ENCODE data around the gene PICK1.

The PICK1 gene

DNA sequence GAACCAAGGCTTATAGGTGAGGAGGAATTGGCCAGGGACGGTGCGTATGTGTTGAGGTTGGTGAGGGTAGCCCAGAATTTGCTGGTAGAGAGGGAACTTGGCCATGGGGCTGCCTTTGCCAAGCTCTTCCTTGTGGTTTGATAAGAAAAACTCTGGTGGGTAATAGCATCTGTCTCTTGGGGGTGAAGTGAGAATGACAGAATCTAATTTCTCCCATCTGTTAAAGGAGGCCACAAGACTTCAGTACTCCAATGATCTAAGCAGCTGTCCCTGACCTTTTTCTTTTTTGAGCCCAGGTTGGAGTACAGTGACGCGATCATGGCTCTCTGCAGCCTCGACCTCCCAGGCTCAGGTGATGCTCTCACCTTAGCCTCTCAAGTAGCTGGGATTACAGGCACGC, 36.0 kb upstream of the PICK1 start:
- TF ChIP-seq, protein P1, sequence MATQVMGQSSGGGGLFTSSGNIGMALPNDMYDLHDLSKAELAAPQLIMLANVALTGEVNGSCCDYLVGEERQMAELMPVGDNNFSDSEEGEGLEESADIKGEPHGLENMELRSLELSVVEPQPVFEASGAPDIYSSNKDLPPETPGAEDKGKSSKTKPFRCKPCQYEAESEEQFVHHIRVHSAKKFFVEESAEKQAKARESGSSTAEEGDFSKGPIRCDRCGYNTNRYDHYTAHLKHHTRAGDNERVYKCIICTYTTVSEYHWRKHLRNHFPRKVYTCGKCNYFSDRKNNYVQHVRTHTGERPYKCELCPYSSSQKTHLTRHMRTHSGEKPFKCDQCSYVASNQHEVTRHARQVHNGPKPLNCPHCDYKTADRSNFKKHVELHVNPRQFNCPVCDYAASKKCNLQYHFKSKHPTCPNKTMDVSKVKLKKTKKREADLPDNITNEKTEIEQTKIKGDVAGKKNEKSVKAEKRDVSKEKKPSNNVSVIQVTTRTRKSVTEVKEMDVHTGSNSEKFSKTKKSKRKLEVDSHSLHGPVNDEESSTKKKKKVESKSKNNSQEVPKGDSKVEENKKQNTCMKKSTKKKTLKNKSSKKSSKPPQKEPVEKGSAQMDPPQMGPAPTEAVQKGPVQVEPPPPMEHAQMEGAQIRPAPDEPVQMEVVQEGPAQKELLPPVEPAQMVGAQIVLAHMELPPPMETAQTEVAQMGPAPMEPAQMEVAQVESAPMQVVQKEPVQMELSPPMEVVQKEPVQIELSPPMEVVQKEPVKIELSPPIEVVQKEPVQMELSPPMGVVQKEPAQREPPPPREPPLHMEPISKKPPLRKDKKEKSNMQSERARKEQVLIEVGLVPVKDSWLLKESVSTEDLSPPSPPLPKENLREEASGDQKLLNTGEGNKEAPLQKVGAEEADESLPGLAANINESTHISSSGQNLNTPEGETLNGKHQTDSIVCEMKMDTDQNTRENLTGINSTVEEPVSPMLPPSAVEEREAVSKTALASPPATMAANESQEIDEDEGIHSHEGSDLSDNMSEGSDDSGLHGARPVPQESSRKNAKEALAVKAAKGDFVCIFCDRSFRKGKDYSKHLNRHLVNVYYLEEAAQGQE (IDR thresholded peaks at IDR 0.05; ENCODE audit: insufficient read depth in 1 of 2, low read depth in 2 of 2, low read length in 2 of 2), result no peak
- TF ChIP-seq SIN3A (IDR thresholded peaks at IDR 0.05; ENCODE audit: borderline replicate concordance, insufficient read depth, low read length) (no peak), FOXP2 (optimal IDR thresholded peaks at IDR 0.05; ENCODE audit: borderline replicate concordance, extremely low read depth, extremely low read length, insufficient read depth) (no peak), POLR2AphosphoS5 (IDR thresholded peaks at IDR 0.05; ENCODE audit: low read depth, low read length) (no peak), TAF1 (IDR thresholded peaks at IDR 0.05; ENCODE audit: borderline replicate concordance, insufficient read depth, low read length) (no peak)

DNA sequence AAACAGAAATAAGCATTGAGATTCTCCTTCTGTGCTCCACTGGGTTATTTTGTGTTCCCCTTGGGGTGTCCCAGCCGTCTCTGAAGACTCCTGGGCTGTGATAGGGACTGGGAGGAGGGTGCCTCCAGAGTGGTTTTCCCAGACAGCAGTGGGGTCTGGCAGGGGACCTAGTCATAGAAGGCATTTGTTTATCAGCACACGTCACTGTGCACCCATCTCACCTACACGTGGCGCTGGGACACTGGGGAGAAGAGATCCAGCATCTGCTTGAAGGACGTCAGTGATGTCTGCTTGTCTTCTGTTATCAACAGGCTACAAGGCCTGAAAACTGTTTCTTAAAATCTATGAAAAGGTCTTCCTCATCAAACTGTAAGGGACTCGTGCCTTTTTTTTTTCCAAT, 34.2 kb upstream of the PICK1 start:
- TF ChIP-seq TAF1 (IDR thresholded peaks at IDR 0.05; ENCODE audit: borderline replicate concordance, insufficient read depth, low read length) (no peak), FOXP2 (optimal IDR thresholded peaks at IDR 0.05; ENCODE audit: borderline replicate concordance, extremely low read depth, extremely low read length, insufficient read depth) (no peak), POLR2AphosphoS5 (IDR thresholded peaks at IDR 0.05; ENCODE audit: low read depth, low read length) (no peak), SIN3A (IDR thresholded peaks at IDR 0.05; ENCODE audit: borderline replicate concordance, insufficient read depth, low read length) (no peak)
- TF ChIP-seq, protein P1 (IDR thresholded peaks at IDR 0.05; ENCODE audit: insufficient read depth in 1 of 2, low read depth in 2 of 2, low read length in 2 of 2), result no peak

DNA sequence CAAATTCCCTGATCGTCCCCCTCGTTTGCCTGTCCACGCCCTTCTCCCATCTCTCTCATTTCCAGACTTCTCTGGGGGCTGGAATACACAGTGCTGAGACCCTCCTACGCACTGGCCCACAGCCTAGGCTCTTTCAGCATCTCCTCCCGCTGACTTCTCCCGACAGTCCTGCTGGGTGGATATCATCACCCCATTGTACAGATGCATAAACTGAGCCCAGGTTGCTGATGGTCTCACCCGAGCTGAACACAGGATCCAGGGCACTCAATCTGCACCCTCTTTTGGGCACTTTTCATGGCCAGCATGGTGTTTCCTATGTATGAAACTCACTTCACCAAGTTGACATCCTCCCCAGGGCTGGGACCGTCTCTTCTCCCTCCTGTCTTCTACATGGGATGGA, 31.7 kb upstream of the PICK1 start:
- no peak for TF ChIP-seq POLR2AphosphoS5 (IDR thresholded peaks at IDR 0.05; ENCODE audit: low read depth, low read length)
- TF ChIP-seq, protein P1 (IDR thresholded peaks at IDR 0.05; ENCODE audit: insufficient read depth in 1 of 2, low read depth in 2 of 2, low read length in 2 of 2), result no peak
- no peak for TF ChIP-seq TAF1 (IDR thresholded peaks at IDR 0.05; ENCODE audit: borderline replicate concordance, insufficient read depth, low read length)
- TF ChIP-seq FOXP2 (optimal IDR thresholded peaks at IDR 0.05; ENCODE audit: borderline replicate concordance, extremely low read depth, extremely low read length, insufficient read depth), result no peak

DNA sequence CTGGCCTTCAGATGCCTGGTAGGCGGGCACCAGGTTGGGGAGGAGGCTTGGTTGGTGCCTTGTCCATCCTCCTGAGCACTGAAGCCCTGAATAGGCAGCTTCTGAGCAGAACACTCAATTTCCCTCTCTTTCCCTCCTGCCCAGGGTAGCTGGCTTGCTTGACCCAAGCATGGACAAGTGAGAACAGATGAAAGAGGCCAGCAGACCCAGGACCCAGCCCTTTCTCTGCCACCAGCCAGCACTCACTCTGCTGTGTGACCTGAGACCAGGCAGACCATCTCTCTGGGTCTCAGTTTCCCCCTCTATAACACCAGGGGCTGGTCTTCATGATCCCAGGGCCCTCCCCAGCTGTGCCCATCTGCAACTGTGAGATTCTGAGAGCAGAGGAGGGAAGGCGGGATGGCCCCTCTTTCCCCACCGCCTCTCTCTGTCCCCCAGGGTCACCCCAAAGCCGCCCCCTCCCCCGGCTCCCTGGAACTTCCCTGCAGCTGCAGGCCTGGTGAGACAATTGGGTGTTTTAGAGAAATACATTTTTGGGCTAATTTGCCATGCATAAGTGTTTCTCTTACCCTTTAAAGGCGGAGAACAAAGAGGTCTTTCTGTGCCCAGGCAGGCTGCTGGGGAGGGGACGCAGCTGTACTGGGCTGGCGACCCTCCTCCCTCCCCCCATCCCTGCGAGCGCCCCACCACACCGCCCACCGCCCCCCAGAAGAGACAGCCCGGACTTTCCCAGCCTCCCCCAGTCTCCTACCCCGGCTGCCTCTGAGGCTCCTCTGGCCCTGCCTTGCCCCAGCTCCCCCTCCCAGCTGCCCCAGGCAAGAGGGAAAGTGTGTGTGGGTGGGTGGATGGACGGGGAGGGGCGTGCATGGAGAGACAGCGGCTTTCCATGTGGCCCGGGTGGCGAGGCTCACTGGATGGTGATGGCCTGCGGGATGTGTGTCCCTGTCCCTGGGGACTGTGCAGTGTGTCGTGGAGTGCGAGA, 30.8 kb upstream of the PICK1 start:
- TF ChIP-seq POLR2AphosphoS5 (IDR thresholded peaks at IDR 0.05; ENCODE audit: low read depth, low read length) (no peak), FOXP2 (optimal IDR thresholded peaks at IDR 0.05; ENCODE audit: borderline replicate concordance, extremely low read depth, extremely low read length, insufficient read depth) (no peak), TAF1 (IDR thresholded peaks at IDR 0.05; ENCODE audit: borderline replicate concordance, insufficient read depth, low read length) (no peak), SIN3A (IDR thresholded peaks at IDR 0.05; ENCODE audit: borderline replicate concordance, insufficient read depth, low read length) (no peak)
- TF ChIP-seq, protein P1 (IDR thresholded peaks at IDR 0.05; ENCODE audit: insufficient read depth in 1 of 2, low read depth in 2 of 2, low read length in 2 of 2), result no peak
